Activated T-cell treated with anti-CD3 and anti-CD28 coated beads, Interleukin-2, amount 50 U/mL, for 24 hours (primary cell): ENCODE measurements around the gene CATSPER1.
"Not testable (repeated sequence)": the region's sequence is repeated elsewhere in the genome, so short reads cannot be mapped to it uniquely, and the experiment has no call there.

Source experiments
- DNase-seq: peaks from one replicate; pipeline ENCODE4 v3.0.0-alpha.2; 2020
- H3K27ac Mint-ChIP-seq: 2 replicates; pipeline ENCODE4 v1.8.0; 2020; ENCODE audit warnings: mild to moderate bottlenecking, mixed read lengths
- H3K27me3 Mint-ChIP-seq: 2 replicates; pipeline ENCODE4 v1.8.0; 2020; ENCODE audit warnings: mixed read lengths
- H3K36me3 Mint-ChIP-seq: 2 replicates; pipeline ENCODE4 v1.8.0; 2020; ENCODE audit warnings: low read depth, mixed read lengths
- H3K4me1 Mint-ChIP-seq: 2 replicates; pipeline ENCODE4 v1.8.0; 2020; ENCODE audit warnings: low read depth, mixed read lengths
- H3K4me3 Mint-ChIP-seq: 2 replicates; pipeline ENCODE4 v1.8.0; 2020; ENCODE audit warnings: mild to moderate bottlenecking, moderate library complexity, mixed read lengths
- H3K9me3 Mint-ChIP-seq: 2 replicates; pipeline ENCODE4 v1.8.0; 2020; ENCODE audit warnings: mixed read lengths

The CATSPER1 gene

GRCh38 chr11:66017321-66017720 lies 9.0 kb downstream of the CATSPER1 start:
- Mint-ChIP-seq H3K36me3 (no peaks in the 10 kb centered on the region), H3K4me3 (no peak overlapping the region), H3K9me3 (no peaks in the 10 kb centered on the region), H3K4me1 (peaks cover 20% of the 10 kb centered on the region), H3K27ac (no peak overlapping the region), H3K27me3 (peaks cover 14% of the 10 kb centered on the region)
- no peak for DNase-seq

DNA sequence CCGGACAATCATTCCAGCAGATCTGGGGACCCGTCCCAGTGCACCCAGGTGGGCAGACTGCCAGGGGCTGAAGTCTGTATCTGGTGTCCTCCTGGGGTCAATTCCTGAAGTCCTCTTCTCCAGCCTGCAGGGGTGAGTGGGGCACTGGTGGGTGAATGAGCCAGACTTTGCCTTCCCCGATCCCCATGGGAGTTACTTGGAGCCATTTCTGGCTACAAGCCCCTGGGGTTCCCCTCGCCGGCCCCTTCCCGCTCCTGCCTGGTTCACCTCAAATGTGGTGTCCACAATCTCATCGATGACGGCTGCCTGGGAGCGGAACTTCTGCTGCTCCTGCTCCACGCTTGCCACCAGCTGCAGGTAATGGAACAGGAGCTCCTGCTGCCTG lies 9.5 kb downstream of the CATSPER1 start:
- DNase-seq, result no peak
- Mint-ChIP-seq H3K4me1 (peaks cover 21% of the 10 kb centered on the region), H3K27ac (no peak overlapping the region), H3K27me3 (peaks cover 18% of the 10 kb centered on the region), H3K4me3 (no peak overlapping the region), H3K36me3 (no peaks in the 10 kb centered on the region), H3K9me3 (no peaks in the 10 kb centered on the region)

- Mint-ChIP-seq H3K36me3 (no peaks in the 10 kb centered on the region), H3K27ac (no peak overlapping the region), H3K27me3 (peaks cover 22% of the 10 kb centered on the region), H3K4me1 (peaks cover 15% of the 10 kb centered on the region), H3K4me3 (no peak overlapping the region), H3K9me3 (no peaks in the 10 kb centered on the region)
- DNase-seq, result no peak
Measured at GRCh38 chr11:66015936-66016792, 10.1 kb downstream of the CATSPER1 start.

DNA sequence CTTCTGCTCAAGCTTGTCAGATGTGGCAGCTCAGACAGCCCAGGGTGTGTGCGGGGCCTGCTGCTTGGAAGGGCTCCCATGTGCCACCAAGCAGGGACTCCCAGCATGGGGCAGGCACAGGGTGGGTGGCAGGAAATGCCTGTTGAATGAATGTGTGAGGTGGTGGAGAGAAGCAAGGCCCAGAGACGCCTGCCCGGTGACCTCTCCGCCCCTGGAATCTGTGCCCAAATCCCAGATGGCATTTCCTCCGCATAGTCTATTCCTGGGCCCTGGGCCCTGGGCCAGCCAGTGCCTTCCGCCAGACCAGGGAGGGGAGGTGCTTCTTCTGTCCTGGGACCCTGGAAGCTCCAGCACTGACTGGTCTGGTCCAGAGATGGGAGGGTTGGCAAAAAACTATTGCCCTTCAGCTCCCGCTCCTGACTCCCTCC lies 10.8 kb downstream of the CATSPER1 start:
- no peak for DNase-seq
- no peaks in the 10 kb centered on the region for H3K9me3 Mint-ChIP-seq
- no peak overlapping the region for H3K4me3 Mint-ChIP-seq
- H3K27me3 Mint-ChIP-seq, result peaks cover 22% of the 10 kb centered on the region
- no peaks in the 10 kb centered on the region for H3K36me3 Mint-ChIP-seq
- no peak overlapping the region for H3K27ac Mint-ChIP-seq
- H3K4me1 Mint-ChIP-seq, result peaks cover 11% of the 10 kb centered on the region

GRCh38 chr11:66014804-66015453 lies 11.3 kb downstream of the CATSPER1 start:
- Mint-ChIP-seq H3K36me3 (no peaks in the 10 kb centered on the region), H3K27ac (no peak overlapping the region), H3K9me3 (no peaks in the 10 kb centered on the region), H3K4me1 (peaks cover 11% of the 10 kb centered on the region), H3K4me3 (no peak overlapping the region), H3K27me3 (peaks cover 22% of the 10 kb centered on the region)
- no peak for DNase-seq

- Mint-ChIP-seq H3K4me3 (no peak overlapping the region), H3K27ac (no peak overlapping the region), H3K9me3 (no peaks in the 10 kb centered on the region), H3K4me1 (peaks cover 11% of the 10 kb centered on the region), H3K36me3 (no peaks in the 10 kb centered on the region), H3K27me3 (peaks cover 22% of the 10 kb centered on the region)
- no peak for DNase-seq
Measured at GRCh38 chr11:66013762-66014100, 12.5 kb downstream of the CATSPER1 start.

- Mint-ChIP-seq H3K36me3 (no peaks in the 10 kb centered on the region), H3K9me3 (no peaks in the 10 kb centered on the region), H3K4me3 (no peak overlapping the region), H3K27me3 (peaks cover 22% of the 10 kb centered on the region), H3K27ac (no peak overlapping the region), H3K4me1 (peaks cover 11% of the 10 kb centered on the region)
- no peak for DNase-seq
Measured at GRCh38 chr11:66012946-66013761, 13.1 kb downstream of the CATSPER1 start.

DNA sequence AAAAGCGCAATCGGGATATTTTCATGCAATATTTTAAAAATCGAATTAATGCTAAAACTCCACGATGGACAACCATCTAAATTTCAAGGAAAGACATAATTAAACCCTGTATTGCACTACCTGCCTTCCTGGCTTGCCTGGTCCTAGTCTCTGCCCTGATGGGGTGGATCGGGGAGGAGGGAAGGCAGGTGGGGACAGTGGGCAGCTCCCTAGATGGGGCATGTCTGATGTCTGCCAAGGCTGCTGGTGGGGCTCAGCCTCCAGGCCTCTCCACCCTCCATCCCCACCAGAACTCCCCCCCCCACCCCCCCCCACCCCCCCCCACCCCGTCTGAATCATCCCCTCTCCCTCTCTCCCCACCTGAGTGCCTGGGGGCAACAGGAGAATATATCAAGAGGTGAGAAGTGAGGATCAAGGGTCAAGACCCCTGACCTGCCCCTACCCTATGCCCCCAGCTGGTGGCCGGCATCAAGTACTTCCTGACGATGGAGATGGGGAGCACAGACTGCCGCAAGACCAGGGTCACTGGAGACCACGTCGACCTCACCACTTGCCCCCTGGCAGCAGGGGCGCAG lies 13.8 kb downstream of the CATSPER1 start:
- Mint-ChIP-seq H3K27ac (no peak overlapping the region), H3K9me3 (no peaks in the 10 kb centered on the region), H3K4me1 (peaks cover 7% of the 10 kb centered on the region), H3K27me3 (peaks cover 22% of the 10 kb centered on the region), H3K36me3 (no peaks in the 10 kb centered on the region), H3K4me3 (no peak overlapping the region)
- DNase-seq, result no peak

DNA sequence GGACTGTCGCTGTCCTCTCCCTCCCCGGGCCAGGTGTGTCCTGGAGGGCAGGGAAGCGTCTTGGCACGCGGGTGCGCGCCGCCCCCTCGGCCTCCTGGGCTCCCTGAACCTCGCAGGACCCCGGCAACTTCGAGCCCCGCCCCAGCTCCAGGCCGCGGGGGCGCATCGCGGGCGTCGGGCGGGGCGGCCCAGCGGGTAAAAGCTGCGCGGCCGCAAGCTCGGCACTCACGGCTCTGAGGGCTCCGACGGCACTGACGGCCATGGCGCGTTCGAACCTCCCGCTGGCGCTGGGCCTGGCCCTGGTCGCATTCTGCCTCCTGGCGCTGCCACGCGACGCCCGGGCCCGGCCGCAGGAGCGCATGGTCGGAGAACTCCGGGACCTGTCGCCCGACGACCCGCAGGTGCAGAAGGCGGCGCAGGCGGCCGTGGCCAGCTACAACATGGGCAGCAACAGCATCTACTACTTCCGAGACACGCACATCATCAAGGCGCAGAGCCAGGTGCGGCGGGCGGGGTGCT lies 14.4 kb downstream of the CATSPER1 start, which contains the start of gene CST6:
CST6 (plus strand) TSS at position 224 of the 519 bp plus-strand sequence; CDS start at position 261, 37 bp downstream.
- peaks cover 22% of the 10 kb centered on the region for H3K27me3 Mint-ChIP-seq
- no peak within 1 kb of the TSS for H3K27ac Mint-ChIP-seq
- H3K36me3 Mint-ChIP-seq, result no peaks in the 10 kb centered on the region
- DNase-seq, result no peak
- no peaks in the 10 kb centered on the region for H3K9me3 Mint-ChIP-seq
- peaks cover 3% of the 10 kb centered on the region for H3K4me1 Mint-ChIP-seq
- H3K4me3 Mint-ChIP-seq, result no peak within 1 kb of the TSS

- no peak for DNase-seq
- H3K4me3 Mint-ChIP-seq, result no peak overlapping the region
- no peaks in the 10 kb centered on the region for H3K9me3 Mint-ChIP-seq
- H3K36me3 Mint-ChIP-seq, result peaks cover 4% of the 10 kb centered on the region
- no peak overlapping the region for H3K27ac Mint-ChIP-seq
- peaks cover 22% of the 10 kb centered on the region for H3K27me3 Mint-ChIP-seq
- H3K4me1 Mint-ChIP-seq, result peaks cover 3% of the 10 kb centered on the region
Measured at GRCh38 chr11:66011239-66011784, 15.0 kb downstream of the CATSPER1 start.

- not testable (repeated sequence) for DNase-seq, H3K27ac Mint-ChIP-seq, H3K4me3 Mint-ChIP-seq, H3K4me1 Mint-ChIP-seq, H3K9me3 Mint-ChIP-seq
- Mint-ChIP-seq H3K36me3 (peaks cover 14% of the 10 kb centered on the region), H3K27me3 (peaks cover 22% of the 10 kb centered on the region)
Measured at GRCh38 chr11:66010036-66010435, 16.2 kb downstream of the CATSPER1 start.

GRCh38 chr11:66008468-66009101 lies 17.7 kb downstream of the CATSPER1 start:
- H3K4me3 Mint-ChIP-seq, result no peak overlapping the region
- no peaks in the 10 kb centered on the region for H3K9me3 Mint-ChIP-seq
- H3K27ac Mint-ChIP-seq, result no peak overlapping the region
- peaks cover 29% of the 10 kb centered on the region for H3K36me3 Mint-ChIP-seq
- H3K27me3 Mint-ChIP-seq, result peaks cover 18% of the 10 kb centered on the region
- DNase-seq, result no peak
- peaks cover 15% of the 10 kb centered on the region for H3K4me1 Mint-ChIP-seq

DNA sequence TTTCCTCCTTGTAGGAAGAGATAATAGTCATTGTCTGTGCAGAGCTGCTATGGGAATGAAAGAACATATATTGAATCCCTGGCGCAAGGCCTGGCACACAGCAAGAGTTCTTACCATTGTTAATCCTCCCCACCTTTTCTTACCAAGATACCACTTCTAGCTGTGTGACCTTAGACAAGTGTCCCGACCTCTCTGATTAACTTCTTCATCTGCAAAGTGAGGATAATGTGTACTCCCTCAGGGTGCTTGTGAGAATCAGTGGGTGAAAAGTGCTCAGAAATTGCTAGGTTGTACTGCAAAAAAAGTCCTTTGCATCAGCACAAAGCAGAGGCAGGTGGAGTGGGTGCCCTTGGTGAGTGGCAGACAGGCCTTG lies 18.2 kb downstream of the CATSPER1 start:
- Mint-ChIP-seq H3K9me3 (no peaks in the 10 kb centered on the region), H3K36me3 (peaks cover 34% of the 10 kb centered on the region), H3K27me3 (peaks cover 14% of the 10 kb centered on the region), H3K4me1 (peaks cover 20% of the 10 kb centered on the region), H3K27ac (peak overlapping the region; percentile 41), H3K4me3 (no peak overlapping the region)
- no peak for DNase-seq
